HCT116 (cell line): ENCODE results near the gene SUCLG2. TPM values are rescaled to one million over a fixed set of nuclear protein-coding genes. Genes with fewer than 3 reads are reported as not detected.

Experiments used
- ATAC-seq: fragments of 200-7000 bp; cut with Tn5 transposase; 2 replicates; pipeline ENCODE4 v1.9.1; 2020; ENCODE audit warnings: mild to moderate bottlenecking, moderate library complexity
- BruUV-seq: library from RNA; stranded (reverse); fragments of 400-500 nt; replicated peaks from 2 replicates; lab custom pipeline; 2021; lab: Mats Ljungman, UMichigan
- CTCF ChIA-PET: fragments of 300-600 bp; sonication (Branson Sonifier 250); formaldehyde crosslinking; loops from one replicate; lab custom pipeline; 2021; ENCODE audit warnings: antibody characterized with exemption; lab: Charles Lee
- POLR2A ChIA-PET: fragments of 300-600, 350-600 bp; sonication (Branson Sonifier 250); formaldehyde crosslinking; loops from one replicate; lab custom pipeline; 2021; ENCODE audit warnings: antibody characterized with exemption; lab: Charles Lee
- RAD21 ChIA-PET, 2 experiments: fragments of 300-600 bp; sonication (Branson Sonifier 250); formaldehyde crosslinking; loops; one replicate each; lab custom pipeline; 2023; ENCODE audit warnings: low total read pairs in 2 of 2; ENCODE audit not compliant: uncharacterized antibody in 2 of 2, unreplicated experiment in 2 of 2, low non-redundant PET in 1 of 2; lab: Charles Lee
- DNase-seq: peaks from one replicate; pipeline ENCODE4 v3.0.0-alpha.2; 2010; ENCODE audit warnings: low read depth, low spot score
- H2AFZ ChIP-seq: fragments of 200-600 bp; shearing (Covaris generic), sonication (generic); 2 replicates; pipeline ENCODE4 v1.6.1; 2017; ENCODE audit warnings: low read depth, mixed run types, mixed read lengths, antibody characterized with exemption, low read length; ENCODE audit not compliant: poor library complexity, severe bottlenecking
- H3K27ac ChIP-seq: 2 replicates; pipeline ENCODE4 v1.5.1; 2012; ENCODE audit warnings: low read depth, low read length
- H3K27me3 ChIP-seq: fragments of 200-600 bp; sonication (generic); 2 replicates; pipeline ENCODE4 v1.6.1; 2016; ENCODE audit warnings: mixed run types, low read length, mixed read lengths; ENCODE audit not compliant: insufficient read depth
- H3K36me3 ChIP-seq, 2 experiments: fragments of 200-500 bp in 1 of 2; fragments of 200-600 bp in 1 of 2; sonication (Bioruptor generic) in 1 of 2; sonication (generic) in 1 of 2; 2 replicates each; pipeline versions ENCODE4 v1.5.1 to v1.6.1; 2014 to 2016; ENCODE audit warnings: low read length in 2 of 2, inconsistent platforms in 1 of 2, mixed read lengths in 1 of 2, mixed run types in 1 of 2; ENCODE audit not compliant: insufficient read depth in 2 of 2, control insufficient read depth in 1 of 2
- H3K4me1 ChIP-seq, 2 experiments: fragments of 200-600 bp in 1 of 2; sonication (generic) in 1 of 2; 2 replicates each; pipeline versions ENCODE4 v1.5.1 to v1.6.1; 2012 to 2017; ENCODE audit warnings: low read length in 2 of 2, inconsistent platforms in 1 of 2, mild to moderate bottlenecking in 1 of 2, mixed read lengths in 1 of 2, mixed run types in 1 of 2, moderate library complexity in 1 of 2; ENCODE audit not compliant: insufficient read depth in 2 of 2, control insufficient read depth in 1 of 2
- H3K4me2 ChIP-seq: fragments of 200-600 bp; sonication (generic); 2 replicates; pipeline ENCODE4 v1.6.1; 2017; ENCODE audit warnings: mixed run types, low read length, mixed read lengths
- H3K4me3 ChIP-seq, 2 experiments: fragments of 200-600 bp in 1 of 2; sonication (generic) in 1 of 2; replicated peaks in 1 of 2; 2 replicates each; pipeline ENCODE4 v1.5.1; 2011 to 2016; ENCODE audit warnings: low read length in 2 of 2, control low read depth in 1 of 2, low read depth in 1 of 2, mild to moderate bottlenecking in 1 of 2, mixed read lengths in 1 of 2, mixed run types in 1 of 2
- H3K79me2 ChIP-seq: fragments of 200-600 bp; sonication (generic); 2 replicates; pipeline ENCODE4 v1.6.1; 2017; ENCODE audit warnings: mild to moderate bottlenecking, mixed run types, low read length, moderate library complexity, mixed read lengths; ENCODE audit not compliant: insufficient read depth
- H3K9ac ChIP-seq: fragments of 200-600 bp; sonication (generic); 2 replicates; pipeline ENCODE4 v1.6.1; 2016; ENCODE audit warnings: low read length, mixed read lengths
- H3K9me2 ChIP-seq: fragments of 200-600 bp; sonication (generic), shearing (Covaris generic); 2 replicates; pipeline ENCODE4 v1.6.1; 2017; ENCODE audit warnings: mixed run types, mild to moderate bottlenecking, moderate library complexity; ENCODE audit not compliant: insufficient read depth
- H3K9me3 ChIP-seq, 2 experiments: fragments of 200-500 bp in 1 of 2; fragments of 200-600 bp in 1 of 2; sonication (Bioruptor generic) in 1 of 2; sonication (generic) in 1 of 2; 2 replicates each; pipeline ENCODE4 v1.6.1; 2014 to 2017; ENCODE audit warnings: low read length in 2 of 2, mixed read lengths in 2 of 2, inconsistent platforms in 1 of 2, low read depth in 1 of 2, mild to moderate bottlenecking in 1 of 2, mixed run types in 1 of 2, moderate library complexity in 1 of 2; ENCODE audit not compliant: control insufficient read depth in 1 of 2, insufficient read depth in 1 of 2
- H4K20me1 ChIP-seq: fragments of 200-600 bp; sonication (generic), shearing (Covaris generic); 2 replicates; pipeline ENCODE4 v1.6.1; 2017; ENCODE audit warnings: mixed run types, mild to moderate bottlenecking, moderate library complexity; ENCODE audit not compliant: insufficient read depth
- CBX3 ChIP-seq: IDR thresholded peaks from 2 replicates; pipeline ENCODE4 v1.6.1; 2012; ENCODE audit warnings: low read depth
- CEBPB ChIP-seq: IDR thresholded peaks from 2 replicates; pipeline ENCODE4 v1.6.1; 2012; ENCODE audit warnings: low read depth
- EGR1 ChIP-seq: IDR thresholded peaks from 2 replicates; pipeline ENCODE4 v1.6.1; 2012; ENCODE audit warnings: low read depth
- MAX ChIP-seq: IDR thresholded peaks from 2 replicates; pipeline ENCODE4 v1.6.1; 2012
- POLR2AphosphoS5 ChIP-seq: IDR thresholded peaks from 2 replicates; pipeline ENCODE4 v1.6.1; 2011; ENCODE audit warnings: mild to moderate bottlenecking, low read depth, low read length, moderate library complexity
- RAD21 ChIP-seq: IDR thresholded peaks from 2 replicates; pipeline ENCODE4 v1.6.1; 2012; ENCODE audit warnings: low read depth, mild to moderate bottlenecking
- REST ChIP-seq: IDR thresholded peaks from 2 replicates; pipeline ENCODE4 v1.6.1; 2012; ENCODE audit warnings: low read depth
- SP1 ChIP-seq: IDR thresholded peaks from 2 replicates; pipeline ENCODE4 v1.6.1; 2012; ENCODE audit warnings: low read depth
- YY1 ChIP-seq: IDR thresholded peaks from 2 replicates; pipeline ENCODE4 v1.6.1; 2011; ENCODE audit warnings: low read length, low read depth, moderate library complexity, mild to moderate bottlenecking; ENCODE audit not compliant: insufficient replicate concordance; ENCODE audit errors: extremely low read depth
- ZBTB33 ChIP-seq: IDR thresholded peaks from 2 replicates; pipeline ENCODE4 v1.6.1; 2011; ENCODE audit warnings: mild to moderate bottlenecking, low read length, moderate library complexity; ENCODE audit not compliant: insufficient replicate concordance; ENCODE audit errors: extremely low read depth
- ZFX ChIP-seq: fragments of 450-650 bp; IDR thresholded peaks from 2 replicates; pipeline ENCODE4 v1.6.1; 2017
- ZNF274 ChIP-seq: fragments of 200-500 bp; sonication (Bioruptor generic); IDR thresholded peaks from 2 replicates; pipeline ENCODE4 v1.6.1; 2014; ENCODE audit warnings: mild to moderate bottlenecking, low read depth, low read length, inconsistent platforms
- intact Hi-C: fragments of 100-400 bp; cut with micrococcal nuclease; formaldehyde crosslinking; loops from 2 replicates; pipeline ENCODE4 v1.10.0; 2022
- total RNA-seq: library from RNA; stranded (reverse); gene quantifications from one replicate; pipeline ENCODE4 v1.2.1, GENCODE V29; 2021; ENCODE audit not compliant: unreplicated experiment
- TF ChIP-seq, protein P1 (sequence below), 3 experiments: fragments of 200-600 bp in 1 of 3; sonication (generic) in 1 of 3; IDR thresholded peaks in 2 of 3; conservative IDR thresholded peaks in 1 of 3; 2 replicates each; pipeline ENCODE4 v1.5.1; 2012 to 2017; ENCODE audit warnings: low read depth in 2 of 3, low read length in 2 of 3, antibody characterized with exemption in 1 of 3, borderline replicate concordance in 1 of 3, control low read depth in 1 of 3, mild to moderate bottlenecking in 1 of 3, mixed read lengths in 1 of 3, mixed run types in 1 of 3, moderate library complexity in 1 of 3; ENCODE audit not compliant: insufficient read depth in 1 of 3

The SUCLG2 gene
- total RNA-seq, 1 experiment from 2014 or later, result 49.2 TPM

GRCh38 chr3:67518236-67518635 is 136.2 kb downstream of the SUCLG2 start (continued):
- TF ChIP-seq REST (no peak), CEBPB (no peak)

DNA sequence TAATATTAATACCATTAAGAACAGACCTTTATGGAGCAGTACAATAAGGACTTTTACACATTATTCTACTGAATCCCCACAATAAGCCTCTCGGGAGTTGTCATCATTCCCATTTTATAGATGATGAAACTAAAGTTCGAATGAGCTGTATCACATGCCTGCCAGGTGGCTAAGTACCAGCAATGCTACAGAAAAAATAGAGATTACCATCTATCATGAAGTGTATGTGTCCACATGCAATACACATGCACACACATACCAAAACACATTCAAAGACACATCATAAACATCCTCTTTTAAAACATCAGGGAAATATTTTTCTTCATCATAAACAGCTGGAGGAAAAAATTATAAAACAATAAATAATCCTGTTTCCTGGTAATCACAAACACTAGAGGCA is 136.6 kb downstream of the SUCLG2 start:
- DNase-seq (no peak), ATAC-seq (no peak)
- POLR2A ChIA-PET, result no interaction called here
- Histone ChIP-seq H2AFZ (no peak overlapping the region), H3K27me3 (no peaks in the 10 kb centered on the region), H3K9ac (no peak overlapping the region), H3K9me2 (no peaks in the 10 kb centered on the region), H3K79me2 (no peaks in the 10 kb centered on the region), H3K36me3 (no peaks in the 10 kb centered on the region), H4K20me1 (no peaks in the 10 kb centered on the region), H3K9me3 (no peaks in the 10 kb centered on the region), H3K4me1 (no peaks in the 10 kb centered on the region), H3K4me2 (no peak overlapping the region), H3K27ac (no peak overlapping the region), H3K4me3 (no peak overlapping the region)
- TF ChIP-seq RAD21 (no peak), MAX (no peak), CBX3 (no peak), ZFX (no peak), POLR2AphosphoS5 (no peak), ZBTB33 (no peak), REST (no peak), SP1 (no peak), ZNF274 (no peak), EGR1 (no peak), YY1 (no peak)
- TF ChIP-seq, protein P1, sequence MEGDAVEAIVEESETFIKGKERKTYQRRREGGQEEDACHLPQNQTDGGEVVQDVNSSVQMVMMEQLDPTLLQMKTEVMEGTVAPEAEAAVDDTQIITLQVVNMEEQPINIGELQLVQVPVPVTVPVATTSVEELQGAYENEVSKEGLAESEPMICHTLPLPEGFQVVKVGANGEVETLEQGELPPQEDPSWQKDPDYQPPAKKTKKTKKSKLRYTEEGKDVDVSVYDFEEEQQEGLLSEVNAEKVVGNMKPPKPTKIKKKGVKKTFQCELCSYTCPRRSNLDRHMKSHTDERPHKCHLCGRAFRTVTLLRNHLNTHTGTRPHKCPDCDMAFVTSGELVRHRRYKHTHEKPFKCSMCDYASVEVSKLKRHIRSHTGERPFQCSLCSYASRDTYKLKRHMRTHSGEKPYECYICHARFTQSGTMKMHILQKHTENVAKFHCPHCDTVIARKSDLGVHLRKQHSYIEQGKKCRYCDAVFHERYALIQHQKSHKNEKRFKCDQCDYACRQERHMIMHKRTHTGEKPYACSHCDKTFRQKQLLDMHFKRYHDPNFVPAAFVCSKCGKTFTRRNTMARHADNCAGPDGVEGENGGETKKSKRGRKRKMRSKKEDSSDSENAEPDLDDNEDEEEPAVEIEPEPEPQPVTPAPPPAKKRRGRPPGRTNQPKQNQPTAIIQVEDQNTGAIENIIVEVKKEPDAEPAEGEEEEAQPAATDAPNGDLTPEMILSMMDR (IDR thresholded peaks at IDR 0.05 in 2 of 3, conservative IDR thresholded peaks at IDR 0.05 in 1 of 3; ENCODE audit: borderline replicate concordance in 1 of 3, insufficient read depth in 1 of 3, low read depth in 2 of 3, low read length in 2 of 3), result no peak
- intact Hi-C loops, result no loop called here
- RAD21 ChIA-PET, result no interaction called here
- CTCF ChIA-PET, result no interaction called here
- no TSS peak for BruUV-seq
